ENCODE measurements around the gene PLK1. TPM values are rescaled to one million over a fixed set of nuclear protein-coding genes. Genes with fewer than 3 reads are reported as not detected.

Gene PLK1
- total and polyA plus RNA-seq, 2 of the 13 experiments (the other 11 are each of a cell fraction or from before 2014, with no cell fraction given): 71.5 to 76.3 TPM

DNA sequence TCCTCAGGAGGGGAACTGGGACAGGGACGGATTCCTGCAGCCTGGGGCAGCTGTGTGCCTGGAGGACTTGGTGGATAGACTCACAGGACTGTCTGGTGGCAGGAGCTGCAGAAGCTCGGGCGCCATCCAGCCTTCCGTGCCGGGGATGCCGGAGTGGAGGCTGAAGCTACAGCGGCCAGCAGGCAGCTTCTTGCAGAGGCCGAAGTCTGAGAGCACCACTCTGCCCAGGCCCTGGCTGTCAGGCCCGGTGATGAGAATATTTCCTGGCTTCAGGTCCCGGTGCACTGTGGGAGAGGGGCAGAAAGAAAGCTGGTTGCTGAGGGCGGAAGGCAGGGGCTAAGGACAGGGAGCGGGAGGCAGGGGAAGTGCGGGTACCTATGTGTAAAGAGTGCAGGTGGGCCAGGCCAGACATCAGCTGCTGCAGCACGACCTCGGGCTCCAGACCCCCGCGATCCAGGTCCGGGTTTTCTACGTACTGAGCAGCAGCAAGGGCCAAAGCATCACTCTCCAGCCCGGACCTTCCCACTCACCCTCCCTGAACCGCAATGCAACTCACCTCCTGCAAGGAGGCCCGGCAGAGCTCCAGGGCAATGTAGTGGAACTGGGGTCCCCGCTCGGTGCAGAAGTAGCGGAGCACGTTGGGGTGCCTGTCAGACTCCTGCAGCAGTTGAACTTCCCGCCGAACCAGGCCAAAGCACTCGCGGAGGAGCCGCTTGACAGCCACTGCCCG, 16.1 kb downstream of the PLK1 start:
- Histone ChIP-seq H3K4me2 (ENCODE audit: low read depth, low read length) (peak overlapping the region; percentile 93), H3K9me3 (ENCODE audit: low read length) (no peaks in the 10 kb centered on the region), H3K27ac (ENCODE audit: extremely low read length, insufficient read depth, low read length) (peak overlapping the region; percentile 9), H2AFZ (ENCODE audit: low read length) (no peak overlapping the region), H3K9ac (ENCODE audit: insufficient read depth, low read depth, low read length) (peak overlapping the region; percentile 21; the same call in 1 of the 2 replicates), H3K79me2 (ENCODE audit: insufficient read depth, low read length) (no peaks in the 10 kb centered on the region), H3K4me1 (ENCODE audit: insufficient read depth, low read length) (peaks cover 28% of the 10 kb centered on the region), H3K36me3 (replicated peaks in 1 of 2; ENCODE audit: control insufficient read depth in 1 of 2, insufficient read depth in 2 of 2, low read length in 2 of 2) (peaks cover 17 to 25% of the 10 kb centered on the region in 2 experiments), H4K20me1 (ENCODE audit: insufficient read depth, low read length) (no peaks in the 10 kb centered on the region; the same call in 1 of the 2 replicates), H3K4me3 (replicated peaks in 1 of 3; ENCODE audit: insufficient read depth in 1 of 3, low read depth in 2 of 3, low read length in 3 of 3) (peak overlapping the region; percentile 42 to 69 (median 50); a peak in 5 of 6 replicates), H3K27me3 (ENCODE audit: control insufficient read depth in 1 of 2, insufficient read depth in 2 of 2, low read length in 2 of 2) (no peaks in the 10 kb centered on the region)
- WGBS (ENCODE audit: low lambda C conversion rate): 55% methylated on average over 32 of the region's 32 CpGs
- in situ Hi-C loops (cut with HindIII; ENCODE audit: extremely low pct_ligation_motif_present, low pct_unique_long_range_greater_than_20kb) (no loop called here), intact Hi-C loops (cut with micrococcal nuclease; ENCODE audit: unreplicated experiment) (no loop called here)
- FAIRE-seq (peak; percentile 36), ATAC-seq (peak; percentile 80), DNase-seq (ENCODE audit: low spot score) (peak; percentile 49)
- no TSS peak for BruUV-seq (replicated peaks)
- ChIA-PET POLR2A (interaction anchor here (0.6 to 1.3 kb wide), 4 partner anchors 15 to 217 kb away, joined by 4 to 5 read pairs (median 4); partner anchors contain the start of gene PALB2), CTCF (ENCODE audit: low intra/inter-chr PET ratio, low total read pairs) (no interaction called here)
- TF ChIP-seq ZNF33B (CRISPR knock-in tag; IDR thresholded peaks at IDR 0.05): no peak
- TF ChIP-seq EZH2 (conservative IDR thresholded peaks at IDR 0.05; ENCODE audit: low read depth, low read length): no peak
- TF ChIP-seq ZSCAN9 (CRISPR knock-in tag; IDR thresholded peaks at IDR 0.05; ENCODE audit: borderline replicate concordance): no peak
- TF ChIP-seq DR1 (CRISPR knock-in tag; IDR thresholded peaks at IDR 0.05): peak; percentile 51; the same call in 1 of the 2 replicates
- TF ChIP-seq AGO1 (IDR thresholded peaks at IDR 0.05; ENCODE audit: low read depth, low read length, poor library complexity, severe bottlenecking): peak; percentile 50
- TF ChIP-seq, protein P1, sequence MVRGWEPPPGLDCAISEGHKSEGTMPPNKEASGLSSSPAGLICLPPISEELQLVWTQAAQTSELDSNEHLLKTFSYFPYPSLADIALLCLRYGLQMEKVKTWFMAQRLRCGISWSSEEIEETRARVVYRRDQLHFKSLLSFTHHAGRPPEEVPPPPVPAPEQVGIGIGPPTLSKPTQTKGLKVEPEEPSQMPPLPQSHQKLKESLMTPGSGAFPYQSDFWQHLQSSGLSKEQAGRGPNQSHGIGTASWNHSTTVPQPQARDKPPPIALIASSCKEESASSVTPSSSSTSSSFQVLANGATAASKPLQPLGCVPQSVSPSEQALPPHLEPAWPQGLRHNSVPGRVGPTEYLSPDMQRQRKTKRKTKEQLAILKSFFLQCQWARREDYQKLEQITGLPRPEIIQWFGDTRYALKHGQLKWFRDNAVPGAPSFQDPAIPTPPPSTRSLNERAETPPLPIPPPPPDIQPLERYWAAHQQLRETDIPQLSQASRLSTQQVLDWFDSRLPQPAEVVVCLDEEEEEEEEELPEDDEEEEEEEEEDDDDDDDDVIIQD (CRISPR knock-in tag; IDR thresholded peaks at IDR 0.05; ENCODE audit: low read depth): no peak
- TF ChIP-seq FLYWCH1 (CRISPR knock-in tag; IDR thresholded peaks at IDR 0.05): 0 out of 2 replicates have a peak, but pooled peaks have one; percentile 71
- TF ChIP-seq JUN (CRISPR knock-in tag; IDR thresholded peaks at IDR 0.05): 0 out of 2 replicates have a peak, but pooled peaks have one; percentile 42
- TF ChIP-seq ZFAT (CRISPR knock-in tag; conservative IDR thresholded peaks at IDR 0.05): no peak
- peak; percentile 99; the same call in 1 of the 2 replicates for TF ChIP-seq ZNF383 (CRISPR knock-in tag; IDR thresholded peaks at IDR 0.05; ENCODE audit: borderline replicate concordance)
- peak; percentile 68 for TF ChIP-seq SAP130 (CRISPR knock-in tag; IDR thresholded peaks at IDR 0.05; ENCODE audit: low read depth)
- 0 out of 2 replicates have a peak, but pooled peaks have one; percentile 40 for TF ChIP-seq KLF13 (CRISPR knock-in tag; IDR thresholded peaks at IDR 0.05)
- TF ChIP-seq SOX13 (IDR thresholded peaks at IDR 0.05): no peak
- TF ChIP-seq SOX13 (CRISPR knock-in tag; conservative IDR thresholded peaks at IDR 0.05 in 1 of 2, IDR thresholded peaks at IDR 0.05 in 1 of 2): 0 out of 4 replicates have a peak, but pooled peaks of 1 of the 2 experiments have one; percentile 6
- no peak for TF ChIP-seq RBFOX2 (IDR thresholded peaks at IDR 0.05; ENCODE audit: low read depth, low read length)
- no peak for TF ChIP-seq ZNF670 (CRISPR knock-in tag; IDR thresholded peaks at IDR 0.05; ENCODE audit: borderline replicate concordance)
- no peak for TF ChIP-seq NR2F1 (CRISPR knock-in tag; IDR thresholded peaks at IDR 0.05)
- TF ChIP-seq SMAD9 (CRISPR knock-in tag; IDR thresholded peaks at IDR 0.05): no peak
- 0 out of 2 replicates have a peak, but pooled peaks have one; percentile 57 for TF ChIP-seq ZNF10 (CRISPR knock-in tag; IDR thresholded peaks at IDR 0.05; ENCODE audit: borderline replicate concordance, low read depth)
- TF ChIP-seq TEAD3 (CRISPR knock-in tag; optimal IDR thresholded peaks at IDR 0.05; ENCODE audit: borderline replicate concordance): no peak
- TF ChIP-seq SMC3 (IDR thresholded peaks at IDR 0.05; ENCODE audit: low read length): no peak
- no peak for TF ChIP-seq HCFC1 (IDR thresholded peaks at IDR 0.05; ENCODE audit: low read depth, low read length)
- TF ChIP-seq, protein P2, sequence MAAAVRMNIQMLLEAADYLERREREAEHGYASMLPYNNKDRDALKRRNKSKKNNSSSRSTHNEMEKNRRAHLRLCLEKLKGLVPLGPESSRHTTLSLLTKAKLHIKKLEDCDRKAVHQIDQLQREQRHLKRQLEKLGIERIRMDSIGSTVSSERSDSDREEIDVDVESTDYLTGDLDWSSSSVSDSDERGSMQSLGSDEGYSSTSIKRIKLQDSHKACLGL (CRISPR knock-in tag; IDR thresholded peaks at IDR 0.05): peak; percentile 82; the same call in 1 of the 2 replicates
- TF ChIP-seq ZNF782 (CRISPR knock-in tag; IDR thresholded peaks at IDR 0.05; ENCODE audit: borderline replicate concordance): peak; percentile 78; the same call in 1 of the 2 replicates

All from HepG2 (cell line).